Measurements from ENCODE around the gene BABAM1.
A peak's percentile ranks its signal among the peaks of the same experiment; 100 is the strongest.

Gene BABAM1

DNA sequence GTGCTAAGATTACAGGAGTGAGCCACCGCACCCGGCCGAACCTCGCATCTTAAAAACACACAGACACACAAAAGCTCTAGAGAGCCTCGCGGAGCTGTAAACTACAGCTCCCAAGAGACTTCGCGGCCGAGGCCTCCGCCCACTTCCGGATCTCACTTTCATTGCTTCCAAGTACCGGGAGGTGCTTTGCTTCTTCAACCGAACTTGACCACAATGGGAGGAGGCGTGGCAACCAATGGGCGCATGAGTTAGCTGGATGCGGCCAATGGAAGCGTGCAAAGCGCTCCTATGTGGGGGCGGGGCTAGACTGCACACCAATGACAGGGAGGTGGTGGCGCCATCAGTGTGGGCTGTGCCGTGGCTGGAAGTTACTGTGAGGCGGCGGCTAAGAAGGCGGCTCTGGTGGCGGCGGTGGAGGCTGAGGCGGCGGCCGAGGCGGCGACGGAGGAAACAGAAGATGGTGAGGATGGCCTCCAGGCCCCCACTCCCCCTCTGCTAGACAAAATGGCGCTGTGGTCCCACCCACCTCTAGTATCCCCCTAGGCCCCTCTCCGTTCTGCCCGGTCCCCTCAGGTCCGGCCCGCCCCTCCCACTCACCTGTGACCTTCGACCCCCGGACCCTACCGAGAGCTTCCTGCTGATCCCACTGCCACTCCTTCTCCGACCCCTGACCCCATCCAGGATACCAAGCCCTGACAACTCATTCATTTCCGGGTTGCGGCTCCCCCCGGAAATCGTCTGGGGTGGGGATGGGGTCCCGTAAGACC is 42.1 kb downstream of the BABAM1 start, which contains the start of gene DDA1:
Gene DDA1 (plus strand): TSS at position 366 of the 767 bp plus-strand sequence. CDS start 92 bp downstream, at position 458.
- peak within 1 kb of the TSS; percentile 98 for H3K27ac ChIP-seq
- peak; percentile 98 for DNase-seq (ENCODE audit: low spot score)
- TF ChIP-seq, protein P1, sequence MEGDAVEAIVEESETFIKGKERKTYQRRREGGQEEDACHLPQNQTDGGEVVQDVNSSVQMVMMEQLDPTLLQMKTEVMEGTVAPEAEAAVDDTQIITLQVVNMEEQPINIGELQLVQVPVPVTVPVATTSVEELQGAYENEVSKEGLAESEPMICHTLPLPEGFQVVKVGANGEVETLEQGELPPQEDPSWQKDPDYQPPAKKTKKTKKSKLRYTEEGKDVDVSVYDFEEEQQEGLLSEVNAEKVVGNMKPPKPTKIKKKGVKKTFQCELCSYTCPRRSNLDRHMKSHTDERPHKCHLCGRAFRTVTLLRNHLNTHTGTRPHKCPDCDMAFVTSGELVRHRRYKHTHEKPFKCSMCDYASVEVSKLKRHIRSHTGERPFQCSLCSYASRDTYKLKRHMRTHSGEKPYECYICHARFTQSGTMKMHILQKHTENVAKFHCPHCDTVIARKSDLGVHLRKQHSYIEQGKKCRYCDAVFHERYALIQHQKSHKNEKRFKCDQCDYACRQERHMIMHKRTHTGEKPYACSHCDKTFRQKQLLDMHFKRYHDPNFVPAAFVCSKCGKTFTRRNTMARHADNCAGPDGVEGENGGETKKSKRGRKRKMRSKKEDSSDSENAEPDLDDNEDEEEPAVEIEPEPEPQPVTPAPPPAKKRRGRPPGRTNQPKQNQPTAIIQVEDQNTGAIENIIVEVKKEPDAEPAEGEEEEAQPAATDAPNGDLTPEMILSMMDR (conservative IDR thresholded peaks at IDR 0.05; ENCODE audit: low read depth) = no peak
- POLR2A ChIA-PET (ENCODE audit: low non-redundant PET) = no interaction called here
- CTCF ChIA-PET = interaction anchor here (0.6 kb wide), 1 partner anchor 75 kb away, joined by 3 read pairs; no protein-coding TSS in a partner anchor

- ChIA-PET POLR2A (ENCODE audit: low non-redundant PET) (no interaction called here), CTCF (no interaction called here)
- H3K27ac ChIP-seq = peak overlapping the region; percentile 98
- no peak for DNase-seq (ENCODE audit: low spot score)
- TF ChIP-seq, protein P1 (conservative IDR thresholded peaks at IDR 0.05; ENCODE audit: low read depth) = no peak
These were observed 42.8 kb downstream of the BABAM1 start for GRCh38 chr19:17309965-17310461.

GRCh38 chr19:17311455-17312188 is 44.4 kb downstream of the BABAM1 start:
- DNase-seq (ENCODE audit: low spot score) = peak; percentile 59
- H3K27ac ChIP-seq = peak overlapping the region; percentile 98
- CTCF ChIA-PET = no interaction called here
- POLR2A ChIA-PET (ENCODE audit: low non-redundant PET) = no interaction called here
- TF ChIP-seq, protein P1 (conservative IDR thresholded peaks at IDR 0.05; ENCODE audit: low read depth) = no peak

GRCh38 chr19:17312189-17313113 is 45.2 kb downstream of the BABAM1 start:
- TF ChIP-seq, protein P1 (conservative IDR thresholded peaks at IDR 0.05; ENCODE audit: low read depth) = no peak
- POLR2A ChIA-PET (ENCODE audit: low non-redundant PET) = no interaction called here
- DNase-seq (ENCODE audit: low spot score) = no peak
- H3K27ac ChIP-seq = peak overlapping the region; percentile 98
- CTCF ChIA-PET = no interaction called here

DNA sequence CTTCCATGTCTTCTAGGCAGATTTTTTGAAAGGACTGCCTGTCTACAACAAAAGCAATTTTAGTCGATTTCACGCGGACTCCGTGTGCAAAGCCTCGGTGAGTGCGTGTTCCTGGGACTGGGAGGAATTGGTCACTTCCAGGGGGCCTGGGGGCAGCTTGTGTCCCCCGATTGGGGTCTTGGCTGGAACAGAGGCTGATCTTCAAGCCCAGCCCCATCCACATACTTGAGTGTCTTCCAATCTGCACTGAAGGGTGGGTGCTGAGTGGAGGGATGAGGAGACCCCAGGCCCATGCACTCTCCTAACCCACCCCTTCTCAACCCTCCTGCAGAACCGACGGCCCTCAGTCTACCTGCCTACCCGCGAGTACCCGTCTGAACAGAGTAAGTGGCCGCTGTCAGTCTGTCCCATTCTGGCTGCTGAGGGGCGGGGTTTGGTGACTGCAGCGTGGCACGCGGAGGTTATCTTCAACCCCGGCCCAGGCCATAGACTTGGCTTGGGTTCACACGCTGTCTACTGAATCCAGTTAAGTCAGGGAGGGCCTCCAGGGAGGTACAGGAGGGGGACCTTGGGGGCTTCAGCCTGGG is 46.9 kb downstream of the BABAM1 start:
- no peak for DNase-seq (ENCODE audit: low spot score)
- peak overlapping the region; percentile 98 for H3K27ac ChIP-seq
- ChIA-PET CTCF (no interaction called here), POLR2A (ENCODE audit: low non-redundant PET) (no interaction called here)
- TF ChIP-seq, protein P1 (conservative IDR thresholded peaks at IDR 0.05; ENCODE audit: low read depth) = no peak

Measured in RWPE1 (cell line).